ENCODE results near the gene HDAC4. TPM values are rescaled to one million over a fixed set of nuclear protein-coding genes. Genes with fewer than 3 reads are reported as not detected.

The HDAC4 gene
- total RNA-seq, 1 experiment from 2014 or later, result 47.6 TPM

- Histone ChIP-seq H3K4me2 (ENCODE audit: low read length) (peak overlapping the region; percentile 8), H3K9me3 (ENCODE audit: control insufficient read depth in 1 of 2, insufficient read depth in 1 of 2, low read depth in 1 of 2, low read length in 2 of 2) (no peaks in the 10 kb centered on the region), H3K27ac (ENCODE audit: low read depth, low read length) (no peak overlapping the region), H3K4me1 (ENCODE audit: control insufficient read depth in 1 of 2, insufficient read depth in 2 of 2, low read length in 2 of 2) (peaks cover 36 to 74% of the 10 kb centered on the region in 2 experiments), H3K4me3 (replicated peaks in 1 of 2; ENCODE audit: low read depth in 1 of 2, low read length in 2 of 2) (no peak overlapping the region), H3K9me2 (ENCODE audit: insufficient read depth) (no peaks in the 10 kb centered on the region), H2AFZ (ENCODE audit: low read depth, low read length, poor library complexity, severe bottlenecking) (no peak overlapping the region), H4K20me1 (ENCODE audit: insufficient read depth) (no peaks in the 10 kb centered on the region), H3K79me2 (ENCODE audit: insufficient read depth, low read length) (peaks cover 57% of the 10 kb centered on the region), H3K27me3 (ENCODE audit: insufficient read depth, low read length) (no peaks in the 10 kb centered on the region), H3K36me3 (ENCODE audit: control insufficient read depth in 1 of 2, insufficient read depth in 2 of 2, low read length in 2 of 2) (no peaks in the 10 kb centered on the region), H3K9ac (ENCODE audit: low read length) (no peak overlapping the region)
- ChIA-PET RAD21 (ENCODE audit: low non-redundant PET in 1 of 2, low total read pairs in 2 of 2, uncharacterized antibody in 2 of 2, unreplicated experiment in 2 of 2) (no interaction called here), POLR2A (no interaction called here), CTCF (no interaction called here)
- no TSS peak for BruUV-seq (replicated peaks)
- no peak for TF ChIP-seq CEBPB (IDR thresholded peaks at IDR 0.05; ENCODE audit: low read depth)
- TF ChIP-seq CTCF (IDR thresholded peaks at IDR 0.05 in 2 of 3, conservative IDR thresholded peaks at IDR 0.05 in 1 of 3; ENCODE audit: borderline replicate concordance in 1 of 3, insufficient read depth in 1 of 3, low read depth in 2 of 3, low read length in 2 of 3), result no peak
- no peak for TF ChIP-seq TCF7L2 (IDR thresholded peaks at IDR 0.05; ENCODE audit: borderline replicate concordance, extremely low read depth, insufficient read depth, insufficient read length)
- TF ChIP-seq ELF1 (IDR thresholded peaks at IDR 0.05; ENCODE audit: borderline replicate concordance, low read depth), result no peak
- no peak for TF ChIP-seq POLR2AphosphoS5 (IDR thresholded peaks at IDR 0.05; ENCODE audit: low read depth, low read length)
- TF ChIP-seq EZH2phosphoT487 (IDR thresholded peaks at IDR 0.05; ENCODE audit: borderline replicate concordance), result no peak
- no peak for TF ChIP-seq ATF3 (IDR thresholded peaks at IDR 0.05)
- TF ChIP-seq ZFX (IDR thresholded peaks at IDR 0.05), result no peak
- no peak for TF ChIP-seq SRF (IDR thresholded peaks at IDR 0.05; ENCODE audit: low read depth)
- TF ChIP-seq SP1 (IDR thresholded peaks at IDR 0.05; ENCODE audit: low read depth), result no peak
- TF ChIP-seq SIN3A (IDR thresholded peaks at IDR 0.05; ENCODE audit: low read depth), result no peak
- TF ChIP-seq MAX (IDR thresholded peaks at IDR 0.05), result no peak
- intact Hi-C loops (cut with micrococcal nuclease), result no loop called here
- DNase-seq (ENCODE audit: low read depth, low spot score) (no peak), ATAC-seq (no peak)
These were observed 141.1 kb downstream of the HDAC4 start for GRCh38 chr2:239259603-239260298.
